MM.1S (cell line): Measurements from ENCODE around the gene IL37.
"Not testable (repeated sequence)": the region's sequence is repeated elsewhere in the genome, so short reads cannot be mapped to it uniquely, and the experiment has no call there.

Source experiments
- DNase-seq: peaks from one replicate; pipeline ENCODE4 v3.0.0-alpha.2; 2015
- H2AFZ ChIP-seq: fragments of 300-600 bp; sonication (generic); 2 replicates; pipeline ENCODE4 v1.6.0; 2016; ENCODE audit warnings: antibody characterized with exemption, low read length
- H3F3A ChIP-seq: fragments of 300-600 bp; sonication (generic); 2 replicates; pipeline ENCODE4 v1.6.1; 2016; ENCODE audit warnings: mild to moderate bottlenecking, antibody characterized with exemption, low read length, moderate library complexity, mixed read lengths; ENCODE audit not compliant: insufficient read depth
- H3K27ac ChIP-seq: fragments of 300-600 bp; sonication (generic); 2 replicates; pipeline ENCODE4 v1.5.1; 2016; ENCODE audit warnings: mild to moderate bottlenecking, low read length
- H3K27me3 ChIP-seq: fragments of 300-600 bp; sonication (generic); replicated peaks from 2 replicates; pipeline ENCODE4 v1.6.0; 2016; ENCODE audit warnings: low read length; ENCODE audit not compliant: insufficient read depth
- H3K36me3 ChIP-seq: fragments of 300-600 bp; sonication (generic); replicated peaks from 2 replicates; pipeline ENCODE4 v1.6.1; 2016; ENCODE audit warnings: mild to moderate bottlenecking, low read length, mixed read lengths; ENCODE audit not compliant: insufficient read depth
- H3K4me1 ChIP-seq: fragments of 300-600 bp; sonication (generic); 2 replicates; pipeline ENCODE4 v1.6.1; 2016; ENCODE audit warnings: low read length, mixed read lengths
- H3K4me2 ChIP-seq: fragments of 300-600 bp; sonication (generic); 2 replicates; pipeline ENCODE4 v1.6.0; 2016; ENCODE audit warnings: low read depth, low read length
- H3K4me3 ChIP-seq: fragments of 300-600 bp; sonication (generic); 2 replicates; pipeline ENCODE4 v1.5.1; 2016; ENCODE audit warnings: low read length, mixed read lengths
- H3K79me2 ChIP-seq: fragments of 300-600 bp; sonication (generic); 2 replicates; pipeline ENCODE4 v1.6.1; 2016; ENCODE audit warnings: mixed run types, low read length, mixed read lengths
- H3K9ac ChIP-seq: fragments of 300-600 bp; sonication (generic); 2 replicates; pipeline ENCODE4 v1.6.1; 2016; ENCODE audit warnings: low read length, mixed read lengths
- H3K9me2 ChIP-seq: fragments of 300-600 bp; sonication (generic); replicated peaks from 2 replicates; pipeline ENCODE4 v1.6.1; 2016; ENCODE audit warnings: mild to moderate bottlenecking, low read length, mixed read lengths; ENCODE audit not compliant: insufficient read depth
- H3K9me3 ChIP-seq: fragments of 300-600 bp; sonication (generic); replicated peaks from 2 replicates; pipeline ENCODE4 v1.6.1; 2016; ENCODE audit warnings: mild to moderate bottlenecking, low read length, mixed read lengths; ENCODE audit not compliant: insufficient read depth
- H4K20me1 ChIP-seq: fragments of 300-600 bp; sonication (generic); 2 replicates; pipeline ENCODE4 v1.6.1; 2016; ENCODE audit warnings: mild to moderate bottlenecking, low read length, moderate library complexity, mixed read lengths; ENCODE audit not compliant: insufficient read depth
- EZH2 ChIP-seq: fragments of 300-600 bp; sonication (generic); optimal IDR thresholded peaks from 2 replicates; pipeline ENCODE3; 2017; ENCODE audit warnings: low read depth, mild to moderate bottlenecking, antibody characterized with exemption, low read length, mixed read lengths
- EZH2phosphoT487 ChIP-seq: fragments of 300-600 bp; sonication (generic); IDR thresholded peaks from 2 replicates; pipeline ENCODE4 v1.6.1; 2018; ENCODE audit warnings: antibody characterized with exemption, low read length
- TF ChIP-seq, protein P1 (sequence below): fragments of 300-600 bp; sonication (generic); IDR thresholded peaks from 2 replicates; pipeline ENCODE4 v1.5.1; 2016; ENCODE audit warnings: antibody characterized with exemption, low read length, mixed read lengths

IL37 gene

DNA sequence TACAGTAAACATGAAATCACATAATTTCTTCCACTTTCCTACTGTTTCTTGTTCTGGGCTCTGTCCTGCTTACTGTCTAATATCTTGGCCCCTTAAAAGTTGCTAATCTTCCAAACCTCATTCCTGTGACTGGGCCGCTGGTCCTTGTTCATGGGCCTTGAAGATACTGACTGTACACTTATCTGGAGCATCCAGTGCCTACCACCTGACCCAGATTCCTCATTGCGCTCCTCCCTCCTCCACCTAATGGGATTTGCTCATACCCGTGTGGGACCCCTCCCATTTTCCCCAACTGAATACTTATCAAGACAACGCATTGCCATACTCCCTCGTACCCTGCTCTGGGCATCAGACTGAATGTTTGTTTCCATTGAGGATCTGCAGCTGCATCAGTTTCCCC lies 6.1 kb upstream of the IL37 start:
- Histone ChIP-seq H3K9me2 (no peaks in the 10 kb centered on the region), H3K4me3 (no peak overlapping the region), H3K27ac (no peak overlapping the region), H4K20me1 (no peaks in the 10 kb centered on the region), H3K36me3 (no peaks in the 10 kb centered on the region), H3K9me3 (no peaks in the 10 kb centered on the region), H2AFZ (no peak overlapping the region), H3K9ac (no peak overlapping the region), H3K27me3 (no peaks in the 10 kb centered on the region), H3K4me1 (no peaks in the 10 kb centered on the region), H3F3A (no peaks in the 10 kb centered on the region), H3K4me2 (no peak overlapping the region), H3K79me2 (no peaks in the 10 kb centered on the region)
- no peak for DNase-seq
- TF ChIP-seq EZH2: no peak
- TF ChIP-seq, protein P1, sequence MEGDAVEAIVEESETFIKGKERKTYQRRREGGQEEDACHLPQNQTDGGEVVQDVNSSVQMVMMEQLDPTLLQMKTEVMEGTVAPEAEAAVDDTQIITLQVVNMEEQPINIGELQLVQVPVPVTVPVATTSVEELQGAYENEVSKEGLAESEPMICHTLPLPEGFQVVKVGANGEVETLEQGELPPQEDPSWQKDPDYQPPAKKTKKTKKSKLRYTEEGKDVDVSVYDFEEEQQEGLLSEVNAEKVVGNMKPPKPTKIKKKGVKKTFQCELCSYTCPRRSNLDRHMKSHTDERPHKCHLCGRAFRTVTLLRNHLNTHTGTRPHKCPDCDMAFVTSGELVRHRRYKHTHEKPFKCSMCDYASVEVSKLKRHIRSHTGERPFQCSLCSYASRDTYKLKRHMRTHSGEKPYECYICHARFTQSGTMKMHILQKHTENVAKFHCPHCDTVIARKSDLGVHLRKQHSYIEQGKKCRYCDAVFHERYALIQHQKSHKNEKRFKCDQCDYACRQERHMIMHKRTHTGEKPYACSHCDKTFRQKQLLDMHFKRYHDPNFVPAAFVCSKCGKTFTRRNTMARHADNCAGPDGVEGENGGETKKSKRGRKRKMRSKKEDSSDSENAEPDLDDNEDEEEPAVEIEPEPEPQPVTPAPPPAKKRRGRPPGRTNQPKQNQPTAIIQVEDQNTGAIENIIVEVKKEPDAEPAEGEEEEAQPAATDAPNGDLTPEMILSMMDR: no peak
- no peak for TF ChIP-seq EZH2phosphoT487

DNA sequence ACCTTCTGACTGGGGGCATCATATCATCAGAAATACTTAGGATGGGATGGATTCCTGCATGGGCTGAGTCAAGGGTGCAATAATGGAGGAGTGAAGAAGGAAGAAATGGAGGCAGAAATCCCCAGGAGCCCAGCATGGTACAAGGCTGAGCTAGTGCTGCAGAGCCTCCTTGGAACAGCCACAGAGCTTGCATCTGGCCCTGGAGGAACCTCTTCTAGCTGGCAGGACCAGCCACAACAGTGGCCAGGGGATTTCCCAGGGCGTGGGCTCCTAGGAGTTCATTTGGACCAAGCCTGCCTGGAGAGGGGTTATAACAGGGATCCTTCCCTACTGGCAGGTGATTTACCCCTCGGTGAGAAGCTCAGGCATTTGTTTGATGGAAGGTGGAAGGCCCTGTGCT lies 4.7 kb upstream of the IL37 start:
- Histone ChIP-seq H3K4me1 (no peaks in the 10 kb centered on the region), H3K27ac (no peak overlapping the region), H4K20me1 (no peaks in the 10 kb centered on the region), H3K9me2 (no peaks in the 10 kb centered on the region), H2AFZ (no peak overlapping the region), H3K4me3 (no peak overlapping the region), H3K27me3 (no peaks in the 10 kb centered on the region), H3K9me3 (no peaks in the 10 kb centered on the region), H3K36me3 (no peaks in the 10 kb centered on the region), H3K9ac (no peak overlapping the region), H3K79me2 (no peaks in the 10 kb centered on the region), H3F3A (no peaks in the 10 kb centered on the region), H3K4me2 (no peak overlapping the region)
- TF ChIP-seq EZH2 (no peak), EZH2phosphoT487 (no peak)
- TF ChIP-seq, protein P1: no peak
- DNase-seq: no peak

DNA sequence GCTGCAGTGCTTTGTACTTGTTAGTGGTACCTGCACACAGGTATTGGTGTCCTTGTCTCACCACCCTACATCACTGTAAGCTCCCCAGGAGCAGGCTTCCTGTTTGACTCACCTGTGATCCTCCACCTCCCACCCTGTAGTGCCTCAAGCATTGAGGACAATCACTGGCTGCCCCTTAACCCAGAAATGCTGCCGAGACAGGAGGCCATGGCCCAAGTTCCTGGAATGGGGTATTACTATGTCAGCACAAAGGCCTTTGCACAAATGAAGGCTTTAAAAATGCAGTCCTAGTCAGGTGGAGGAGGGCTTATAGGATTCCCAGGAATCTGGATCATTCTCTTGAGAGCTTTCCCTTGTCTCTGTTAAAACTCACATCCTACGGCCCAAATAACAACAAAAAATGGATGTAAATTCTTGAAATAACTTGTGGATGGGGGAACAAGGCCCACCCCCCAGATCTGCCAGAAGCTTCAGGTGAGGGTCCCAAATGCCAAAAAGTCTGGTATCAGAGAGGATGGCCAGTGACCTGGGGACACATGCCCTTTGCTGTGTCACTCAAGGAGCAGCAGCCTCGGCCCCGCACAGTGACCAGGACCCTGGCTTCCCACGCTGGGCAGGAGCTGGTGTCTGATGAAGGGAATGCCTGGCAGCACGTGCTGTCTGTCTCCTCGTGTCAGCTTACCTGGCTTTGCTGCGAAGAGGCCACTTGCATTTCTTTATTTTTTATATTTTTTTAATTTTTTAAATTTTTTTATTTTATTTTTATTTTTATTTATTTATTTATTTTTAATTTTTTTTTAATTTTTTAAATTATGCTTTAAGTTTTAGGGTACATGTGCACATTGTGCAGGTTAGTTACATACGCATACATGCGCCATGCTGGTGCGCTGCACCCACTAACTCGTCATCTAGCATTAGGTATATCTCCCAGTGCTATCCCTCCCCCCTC lies 3.7 kb upstream of the IL37 start:
- H3K4me1 ChIP-seq: no peaks in the 10 kb centered on the region
- H2AFZ ChIP-seq: no peak overlapping the region
- no peaks in the 10 kb centered on the region for H3K36me3 ChIP-seq
- no peaks in the 10 kb centered on the region for H3K9me3 ChIP-seq
- H4K20me1 ChIP-seq: no peaks in the 10 kb centered on the region
- TF ChIP-seq EZH2: no peak
- TF ChIP-seq, protein P1: no peak
- TF ChIP-seq EZH2phosphoT487: no peak
- H3K27ac ChIP-seq: no peak overlapping the region
- no peaks in the 10 kb centered on the region for H3K9me2 ChIP-seq
- DNase-seq: no peak
- no peaks in the 10 kb centered on the region for H3K79me2 ChIP-seq
- no peaks in the 10 kb centered on the region for H3F3A ChIP-seq
- H3K9ac ChIP-seq: no peak overlapping the region
- no peak overlapping the region for H3K4me3 ChIP-seq
- no peaks in the 10 kb centered on the region for H3K27me3 ChIP-seq
- no peak overlapping the region for H3K4me2 ChIP-seq

DNA sequence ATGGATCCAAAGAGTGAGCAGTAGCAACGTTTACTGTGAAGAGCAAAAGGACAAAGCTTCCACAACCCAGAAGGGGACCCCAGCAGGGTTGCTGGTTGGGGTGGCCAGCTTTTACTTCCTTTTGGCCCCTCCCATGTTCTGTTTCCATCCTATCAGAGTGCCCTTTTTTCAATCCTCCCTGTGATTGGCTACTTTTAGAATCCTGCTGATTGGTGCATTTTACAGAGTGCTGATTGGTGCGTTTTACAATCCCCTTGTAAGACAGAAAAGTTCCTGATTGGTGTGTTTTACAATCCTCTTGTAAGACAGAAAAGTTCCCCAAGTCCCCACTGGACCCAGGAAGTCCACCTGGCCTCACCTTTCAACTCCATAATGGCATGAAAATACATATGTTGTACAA lies 2.4 kb upstream of the IL37 start:
- H3K4me1 ChIP-seq, H3K9me3 ChIP-seq, H3K4me3 ChIP-seq, H3K27ac ChIP-seq, DNase-seq, H3K79me2 ChIP-seq, H3K36me3 ChIP-seq, H3K9ac ChIP-seq, H3K4me2 ChIP-seq, H2AFZ ChIP-seq, H4K20me1 ChIP-seq, H3K9me2 ChIP-seq, H3F3A ChIP-seq, H3K27me3 ChIP-seq: not testable (repeated sequence)
